PC-3 (cell line): ENCODE measurements around the gene PEX10. TPM values are rescaled to one million over a fixed set of nuclear protein-coding genes. Genes with fewer than 3 reads are reported as not detected.
A peak's percentile ranks its signal among the peaks of the same experiment; 100 is the strongest.

ENCODE experiments used
- ATAC-seq: fragments of 200-7000 bp; cut with Tn5 transposase; 2 replicates; pipeline ENCODE4 v1.9.1; 2020; ENCODE audit warnings: mild to moderate bottlenecking, moderate library complexity
- BruUV-seq: library from RNA; stranded (reverse); fragments of 400-500 nt; replicated peaks from 2 replicates; lab custom pipeline; 2021; lab: Mats Ljungman, UMichigan
- CTCF ChIA-PET: fragments of 300-600 bp; sonication (Branson Sonifier 250); formaldehyde crosslinking; loops from one replicate; lab custom pipeline; 2022; ENCODE audit warnings: antibody characterized with exemption; lab: Charles Lee
- POLR2A ChIA-PET: fragments of 300-600 bp; sonication (Branson Sonifier 250); formaldehyde crosslinking; loops from one replicate; lab custom pipeline; 2022; ENCODE audit warnings: antibody characterized with exemption; ENCODE audit not compliant: unreplicated experiment; lab: Charles Lee
- DNase-seq: peaks from one replicate; pipeline ENCODE4 v3.0.0-alpha.2; 2015
- H2AFZ ChIP-seq: fragments of 300-600 bp; sonication (generic); 2 replicates; pipeline ENCODE4 v1.6.0; 2016; ENCODE audit warnings: antibody characterized with exemption, low read length
- H3F3A ChIP-seq: fragments of 300-600 bp; sonication (generic); one replicate; pipeline ENCODE4 v1.6.0; 2017; ENCODE audit warnings: antibody characterized with exemption, low read length, control low read depth, mild to moderate bottlenecking; ENCODE audit not compliant: unreplicated experiment
- H3K27ac ChIP-seq: fragments of 300-600 bp; sonication (generic); 2 replicates; pipeline ENCODE4 v1.5.1; 2016; ENCODE audit warnings: mild to moderate bottlenecking, low read length
- H3K27me3 ChIP-seq: fragments of 300-600 bp; sonication (generic); 2 replicates; pipeline ENCODE4 v1.6.1; 2016; ENCODE audit warnings: low read length, mixed read lengths
- H3K36me3 ChIP-seq: fragments of 300-600 bp; sonication (generic); 2 replicates; pipeline ENCODE4 v1.6.1; 2016; ENCODE audit warnings: low read depth, mixed run types, low read length, mixed read lengths
- H3K4me1 ChIP-seq: fragments of 300-600 bp; sonication (generic); 2 replicates; pipeline ENCODE4 v1.5.1; 2016; ENCODE audit warnings: low read length; ENCODE audit not compliant: insufficient read depth
- H3K4me2 ChIP-seq: fragments of 300-600 bp; sonication (generic); 2 replicates; pipeline ENCODE4 v1.6.0; 2016; ENCODE audit warnings: low read length
- H3K4me3 ChIP-seq: fragments of 300-600 bp; sonication (generic); 2 replicates; pipeline ENCODE4 v1.5.1; 2016; ENCODE audit warnings: mild to moderate bottlenecking, low read length, mixed read lengths
- H3K79me2 ChIP-seq: fragments of 300-600 bp; sonication (generic); 2 replicates; pipeline ENCODE4 v1.6.1; 2017; ENCODE audit warnings: low read length, mixed read lengths
- H3K9ac ChIP-seq: fragments of 300-600 bp; sonication (generic); 2 replicates; pipeline ENCODE4 v1.6.0; 2016; ENCODE audit warnings: mild to moderate bottlenecking, low read length
- H3K9me2 ChIP-seq: fragments of 300-600 bp; sonication (generic); replicated peaks from 2 replicates; pipeline ENCODE4 v1.6.1; 2016; ENCODE audit warnings: mixed run types, low read length, mixed read lengths
- H3K9me3 ChIP-seq: fragments of 300-600 bp; sonication (generic); 2 replicates; pipeline ENCODE4 v1.6.1; 2016; ENCODE audit warnings: low read length, mixed read lengths
- H4K20me1 ChIP-seq: fragments of 300-600 bp; sonication (generic); 2 replicates; pipeline ENCODE4 v1.6.1; 2016; ENCODE audit warnings: low read length, mixed read lengths
- EZH2 ChIP-seq: fragments of 300-600 bp; sonication (generic); IDR thresholded peaks from one replicate; pipeline ENCODE4 v1.6.1; 2017; ENCODE audit warnings: antibody characterized with exemption, mild to moderate bottlenecking, low read length; ENCODE audit not compliant: unreplicated experiment
- EZH2phosphoT487 ChIP-seq: fragments of 300-600 bp; sonication (generic); IDR thresholded peaks from 2 replicates; pipeline ENCODE4 v1.6.1; 2018; ENCODE audit warnings: mild to moderate bottlenecking, antibody characterized with exemption, low read length, borderline replicate concordance
- intact Hi-C: fragments of 100-400 bp; cut with micrococcal nuclease; formaldehyde crosslinking; loops from 2 replicates; pipeline ENCODE4 v1.9.0; 2023
- total RNA-seq: library from RNA; depleted of rRNA; stranded (reverse); fragments of >200 nt; gene quantifications from 2 replicates; pipeline ENCODE4 v1.2.3, GENCODE V29; 2014
- TF ChIP-seq, protein P1 (sequence below): fragments of 300-600 bp; sonication (generic); conservative IDR thresholded peaks from 2 replicates; pipeline ENCODE4 v1.5.1; 2017; ENCODE audit warnings: antibody characterized with exemption, low read depth, mild to moderate bottlenecking, low read length

Gene PEX10
- total RNA-seq, 1 experiment from 2014 or later, result 100 TPM

DNA sequence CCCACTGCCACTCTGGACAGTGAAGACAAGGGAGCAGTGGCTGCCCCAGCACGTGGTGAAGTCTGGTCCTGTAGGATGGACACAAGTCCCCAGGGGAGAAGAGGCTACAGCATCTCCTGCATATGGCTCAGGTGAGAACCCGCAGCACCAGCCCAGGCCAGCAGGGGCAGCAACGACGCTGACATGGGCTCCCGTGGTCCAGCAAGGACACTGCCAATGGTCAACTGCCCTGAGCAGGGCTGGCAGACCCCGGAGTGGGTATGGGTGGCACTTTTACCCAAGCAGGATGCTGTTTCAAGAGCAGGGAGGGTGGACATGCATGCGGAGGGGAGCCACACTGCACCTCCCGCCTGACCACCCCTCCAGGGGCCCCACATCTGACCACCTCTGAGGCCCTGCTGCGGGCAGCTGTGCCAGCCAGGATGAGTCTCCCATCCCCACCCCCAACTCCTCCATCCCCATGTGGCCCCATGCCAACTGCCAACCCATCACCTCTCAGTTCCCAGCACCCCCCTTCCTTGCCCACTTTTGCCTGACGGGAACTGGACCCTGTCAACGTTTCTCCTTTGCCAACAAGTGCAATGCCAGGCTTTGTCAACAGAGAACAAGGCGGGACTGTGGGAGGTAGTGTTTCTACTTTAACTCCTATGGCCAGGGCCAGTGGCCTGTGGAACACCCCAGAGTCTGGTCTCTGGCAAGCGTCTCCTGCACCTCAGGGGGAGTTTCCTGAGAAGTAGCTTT lies 29.6 kb downstream of the PEX10 start:
- Histone ChIP-seq H3K9ac (no peak overlapping the region), H3K27me3 (no peaks in the 10 kb centered on the region), H3K4me2 (no peak overlapping the region), H3K4me1 (no peaks in the 10 kb centered on the region), H3K9me3 (no peaks in the 10 kb centered on the region), H3K79me2 (no peaks in the 10 kb centered on the region), H3K36me3 (no peaks in the 10 kb centered on the region), H3K4me3 (no peak overlapping the region), H3F3A (no peaks in the 10 kb centered on the region), H4K20me1 (no peaks in the 10 kb centered on the region), H2AFZ (no peak overlapping the region), H3K27ac (no peak overlapping the region), H3K9me2 (no peaks in the 10 kb centered on the region)
- DNase-seq, result peak; percentile 72
- POLR2A ChIA-PET, result interaction anchor here (1.0 kb wide), 2 partner anchors 8 to 188 kb away, joined by 3 to 25 read pairs; partner anchors contain the start of genes FAAP20, MORN1 and RER1
- intact Hi-C loops, result loop anchor here (5.0 kb wide), 2 partner anchors 70 to 170 kb away; no protein-coding TSS in a partner anchor
- BruUV-seq, result no TSS peak
- CTCF ChIA-PET, result interaction anchor here (0.6 to 1.9 kb wide), 8 partner anchors 9 to 203 kb away, joined by 3 to 62 read pairs (median 8); partner anchors contain the start of genes FAAP20, MORN1 and RER1
- TF ChIP-seq EZH2phosphoT487, result no peak
- TF ChIP-seq, protein P1, sequence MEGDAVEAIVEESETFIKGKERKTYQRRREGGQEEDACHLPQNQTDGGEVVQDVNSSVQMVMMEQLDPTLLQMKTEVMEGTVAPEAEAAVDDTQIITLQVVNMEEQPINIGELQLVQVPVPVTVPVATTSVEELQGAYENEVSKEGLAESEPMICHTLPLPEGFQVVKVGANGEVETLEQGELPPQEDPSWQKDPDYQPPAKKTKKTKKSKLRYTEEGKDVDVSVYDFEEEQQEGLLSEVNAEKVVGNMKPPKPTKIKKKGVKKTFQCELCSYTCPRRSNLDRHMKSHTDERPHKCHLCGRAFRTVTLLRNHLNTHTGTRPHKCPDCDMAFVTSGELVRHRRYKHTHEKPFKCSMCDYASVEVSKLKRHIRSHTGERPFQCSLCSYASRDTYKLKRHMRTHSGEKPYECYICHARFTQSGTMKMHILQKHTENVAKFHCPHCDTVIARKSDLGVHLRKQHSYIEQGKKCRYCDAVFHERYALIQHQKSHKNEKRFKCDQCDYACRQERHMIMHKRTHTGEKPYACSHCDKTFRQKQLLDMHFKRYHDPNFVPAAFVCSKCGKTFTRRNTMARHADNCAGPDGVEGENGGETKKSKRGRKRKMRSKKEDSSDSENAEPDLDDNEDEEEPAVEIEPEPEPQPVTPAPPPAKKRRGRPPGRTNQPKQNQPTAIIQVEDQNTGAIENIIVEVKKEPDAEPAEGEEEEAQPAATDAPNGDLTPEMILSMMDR, result peak; percentile 67
- no peak for TF ChIP-seq EZH2
- peak; percentile 67 for ATAC-seq

DNA sequence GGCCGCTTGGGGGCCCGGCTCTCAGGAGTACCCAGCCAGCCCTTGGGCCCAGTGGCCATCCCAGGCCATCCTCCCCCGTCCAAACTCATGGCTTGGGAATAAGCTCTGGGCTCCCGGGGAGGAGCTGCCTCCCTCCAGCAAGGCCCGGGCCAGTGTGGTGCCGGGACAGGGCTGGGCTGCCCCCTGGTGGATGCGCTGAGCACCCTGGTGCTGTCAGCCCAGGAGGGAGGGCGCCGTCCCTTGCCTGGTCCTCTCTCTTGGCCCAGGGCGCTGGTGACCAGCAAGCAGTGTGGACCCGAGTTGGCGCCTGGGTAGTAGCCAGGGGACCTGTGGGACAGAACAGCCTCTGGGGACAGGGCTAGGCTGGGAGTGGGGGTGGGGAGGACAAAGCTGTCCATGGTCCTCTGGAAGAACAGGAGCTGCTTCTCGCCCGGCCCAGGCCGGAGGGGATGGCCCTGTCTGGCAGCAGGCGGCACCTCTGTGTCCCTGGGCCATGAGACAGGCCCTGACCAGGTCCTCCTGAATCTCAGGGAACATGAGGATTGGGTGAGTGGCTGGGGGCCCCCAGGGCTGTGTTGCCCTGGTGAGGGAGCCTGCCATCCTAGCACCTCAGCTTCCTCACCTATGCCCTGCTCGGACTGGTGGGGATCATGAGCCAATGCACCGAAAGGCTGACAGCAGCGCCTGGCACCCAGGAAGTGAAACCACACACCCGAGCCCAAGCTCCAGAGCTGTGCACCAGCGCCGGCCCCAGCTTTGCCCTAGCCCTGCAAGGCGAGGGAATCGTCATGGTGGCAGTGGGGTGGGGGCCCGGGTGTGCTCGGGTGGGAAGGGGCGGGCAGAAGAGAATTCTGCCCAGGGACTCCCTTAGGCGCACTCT lies 30.4 kb downstream of the PEX10 start:
- H3K4me2 ChIP-seq, result no peak overlapping the region
- no TSS peak for BruUV-seq
- H3K4me1 ChIP-seq, result no peaks in the 10 kb centered on the region
- no peaks in the 10 kb centered on the region for H3K27me3 ChIP-seq
- peak overlapping the region; percentile 37; the same call in 1 of the 2 replicates for H2AFZ ChIP-seq
- no peaks in the 10 kb centered on the region for H3K36me3 ChIP-seq
- ATAC-seq (peak; percentile 97), DNase-seq (peak; percentile 91)
- H3K4me3 ChIP-seq, result no peak overlapping the region
- H3K79me2 ChIP-seq, result no peaks in the 10 kb centered on the region
- H3K9me3 ChIP-seq, result no peaks in the 10 kb centered on the region
- no peaks in the 10 kb centered on the region for H3K9me2 ChIP-seq
- ChIA-PET POLR2A (interaction anchor here (0.9 to 1.0 kb wide), 3 partner anchors 9 to 187 kb away, joined by 3 to 25 read pairs (median 4); partner anchors contain the start of genes FAAP20, MORN1 and RER1), CTCF (interaction anchor here (0.5 to 1.9 kb wide), 14 partner anchors 9 to 204 kb away, joined by 3 to 62 read pairs (median 4); partner anchors contain the start of genes FAAP20, MORN1 and RER1)
- intact Hi-C loops, result loop anchor here (1.0 to 5.0 kb wide), 3 partner anchors 70 to 187 kb away; no protein-coding TSS in a partner anchor
- no peaks in the 10 kb centered on the region for H4K20me1 ChIP-seq
- H3K9ac ChIP-seq, result no peak overlapping the region
- H3F3A ChIP-seq, result no peaks in the 10 kb centered on the region
- TF ChIP-seq EZH2, result no peak
- TF ChIP-seq, protein P1, result peak; percentile 99
- no peak overlapping the region for H3K27ac ChIP-seq
